ENCODE results near the gene OR5AN1.

DNA sequence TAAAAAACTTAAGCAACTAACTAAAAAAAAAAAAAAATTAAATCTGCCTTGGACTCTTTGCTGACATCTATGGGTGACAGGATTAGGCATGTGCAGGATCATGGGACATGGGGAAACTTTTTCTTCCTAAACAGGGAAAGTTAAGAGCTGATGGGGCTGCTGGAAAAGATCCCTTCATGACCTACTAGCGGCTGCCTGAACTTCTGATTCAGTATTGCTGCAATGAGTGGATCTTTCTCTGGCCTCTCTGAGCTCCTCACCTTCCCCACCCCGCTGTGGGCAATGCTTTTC is 42.5 kb downstream of the OR5AN1 start:
- TF ChIP-seq ZNF384 (IDR thresholded peaks at IDR 0.05) (no peak), SUZ12 (IDR thresholded peaks at IDR 0.05) (no peak), LEF1 (IDR thresholded peaks at IDR 0.05; ENCODE audit: borderline replicate concordance) (no peak), FOXA1 (IDR thresholded peaks at IDR 0.05) (no peak), HDGF (IDR thresholded peaks at IDR 0.05; ENCODE audit: borderline replicate concordance) (no peak), TARDBP (IDR thresholded peaks at IDR 0.05) (no peak), FOXM1 (IDR thresholded peaks at IDR 0.05; ENCODE audit: borderline replicate concordance) (no peak), ELF4 (IDR thresholded peaks at IDR 0.05) (no peak)
